NCI-H2029 treated with DMSO at 0.1 percent for 48 hours (cell line): ENCODE results near the gene MFSD12.

Source experiments
- DNase-seq: peaks from one replicate; lab custom pipeline; 2025; lab: John Stamatoyannopoulos, UW

The MFSD12 gene

DNA sequence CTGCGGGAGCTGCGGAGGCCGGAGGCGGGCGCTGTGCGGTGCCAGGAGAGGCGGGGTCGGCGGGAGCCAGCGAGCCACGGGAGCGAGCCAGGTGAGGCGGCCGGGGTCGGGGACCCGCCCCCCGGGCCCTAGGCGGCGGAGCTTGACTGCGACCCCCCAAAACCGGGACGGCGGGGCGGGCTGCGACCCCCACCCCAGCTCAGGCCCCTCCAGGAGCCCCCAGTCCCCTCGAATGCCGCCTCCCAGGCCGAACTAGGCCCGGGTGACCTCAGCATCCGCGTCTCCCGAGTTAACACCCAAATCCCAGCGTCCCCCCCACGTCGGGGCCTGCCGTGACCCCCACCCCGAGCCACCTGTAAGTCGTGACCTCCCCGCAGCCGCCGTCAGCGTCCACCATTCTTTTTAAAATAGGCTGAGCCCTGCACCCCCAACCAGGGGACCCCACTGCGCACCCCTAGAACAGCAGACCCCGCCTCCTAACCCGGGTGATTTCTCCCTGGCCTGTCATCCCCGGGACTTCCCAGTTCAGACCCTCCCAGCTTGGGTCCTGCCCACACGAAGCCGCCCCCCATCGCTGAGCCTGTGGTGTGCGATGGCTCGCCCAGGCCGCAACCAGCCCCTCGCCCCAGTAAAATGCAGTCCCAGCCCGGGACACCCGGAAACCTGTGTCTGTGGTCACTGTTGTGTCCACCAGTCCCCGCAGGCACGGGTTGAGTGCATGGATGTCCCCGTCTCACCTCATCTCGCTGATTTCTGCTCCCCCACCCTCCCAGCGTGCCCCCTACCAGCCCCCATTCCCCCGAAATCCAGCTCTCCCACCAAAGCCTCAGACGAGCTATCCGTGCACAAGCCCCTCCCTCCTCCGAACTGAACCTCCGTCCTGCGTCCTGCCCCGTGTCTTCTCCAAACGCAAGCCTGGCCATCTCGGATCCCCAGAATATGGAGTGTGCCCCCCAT lies 50.7 kb downstream of the MFSD12 start:
- DNase-seq, result no peak

DNA sequence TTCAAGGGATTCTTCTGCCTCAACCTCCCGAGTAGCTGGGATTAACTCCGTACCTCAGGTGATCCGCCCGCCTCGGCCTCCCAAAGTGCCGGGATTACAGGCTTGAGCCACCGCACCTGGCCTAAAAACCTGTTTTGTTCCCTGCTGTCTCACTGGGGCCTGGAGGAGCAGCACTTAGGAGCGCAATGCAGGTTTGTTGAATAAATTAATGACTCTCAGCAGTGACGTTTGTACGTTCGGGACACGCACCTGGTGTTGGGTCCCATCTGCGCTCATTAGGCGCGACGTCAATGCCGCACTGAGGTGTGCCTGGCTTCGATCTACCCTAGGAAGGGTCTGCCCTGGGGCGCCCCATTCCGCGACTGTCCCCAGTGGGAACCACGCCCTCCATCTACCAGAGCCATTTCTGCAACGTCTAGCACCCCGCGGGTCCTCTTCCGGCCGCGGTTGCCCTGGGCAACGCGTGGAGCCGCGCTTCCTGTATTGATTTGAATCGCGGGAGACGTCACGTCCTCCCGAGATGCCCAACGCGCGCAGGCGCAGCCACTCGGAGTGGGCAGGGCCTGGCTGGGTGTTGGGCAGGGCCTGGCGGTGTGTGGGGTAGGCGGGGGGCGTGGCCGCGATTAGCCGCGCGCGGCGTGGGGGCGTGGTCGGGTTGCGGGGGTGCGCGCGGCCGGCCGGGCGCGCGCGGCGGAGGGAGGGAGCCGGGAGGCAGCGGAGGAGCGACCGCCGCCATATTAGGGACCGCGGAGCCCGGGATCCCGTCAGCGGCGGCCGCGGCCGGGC lies 51.6 kb downstream of the MFSD12 start, which contains the start of gene FZR1:
Gene FZR1 (plus strand): TSS at position 714 of the 786 bp plus-strand sequence. CDS start 16,679 bp downstream, outside the sequence.
- peak; percentile 86 for DNase-seq

DNA sequence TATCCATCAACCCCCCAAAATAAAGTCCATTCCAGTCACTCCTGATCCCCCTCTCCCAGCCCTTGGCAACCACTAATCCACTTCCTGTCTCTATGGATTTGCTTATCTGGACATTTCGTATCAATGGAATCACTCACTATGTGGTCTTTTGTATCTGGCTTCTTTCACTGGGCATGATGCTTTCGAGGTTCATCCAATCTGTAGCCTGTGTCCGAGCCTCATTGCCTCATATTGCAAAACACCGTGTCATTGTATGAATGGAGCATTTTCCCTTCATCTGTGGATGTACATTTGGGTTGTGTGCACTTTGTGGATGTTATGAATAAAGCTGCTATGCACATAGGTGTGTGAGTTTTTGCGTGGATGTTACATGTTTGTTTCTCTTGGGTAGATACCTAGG lies 52.7 kb downstream of the MFSD12 start:
- DNase-seq, result no peak

DNA sequence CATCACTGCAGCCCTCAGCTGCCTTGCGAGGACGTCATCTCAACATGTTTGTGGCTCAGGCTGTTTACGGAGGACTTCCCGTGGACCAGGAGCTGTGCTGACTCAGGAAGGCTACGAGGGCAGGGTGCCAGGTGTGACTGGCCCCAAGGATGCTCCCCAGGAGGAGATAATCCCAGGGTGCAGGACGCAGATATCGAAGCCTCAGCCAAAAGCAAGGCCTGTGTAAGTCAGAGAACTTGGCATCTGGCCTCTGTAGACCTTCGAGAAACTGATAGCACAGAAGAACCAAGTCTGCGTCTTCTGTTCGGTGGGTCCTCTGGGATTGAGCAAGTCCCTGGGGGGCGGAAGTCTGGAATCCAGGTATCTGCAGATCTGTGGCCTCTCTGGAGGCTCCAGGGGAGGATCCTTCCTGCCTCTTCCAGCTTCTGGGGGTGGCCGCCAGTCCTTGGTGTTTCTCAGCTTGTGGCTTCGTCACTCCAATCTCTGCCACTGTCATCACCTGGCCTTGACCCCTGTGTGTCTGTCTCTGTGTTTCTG lies 54.3 kb downstream of the MFSD12 start:
- no peak for DNase-seq

DNA sequence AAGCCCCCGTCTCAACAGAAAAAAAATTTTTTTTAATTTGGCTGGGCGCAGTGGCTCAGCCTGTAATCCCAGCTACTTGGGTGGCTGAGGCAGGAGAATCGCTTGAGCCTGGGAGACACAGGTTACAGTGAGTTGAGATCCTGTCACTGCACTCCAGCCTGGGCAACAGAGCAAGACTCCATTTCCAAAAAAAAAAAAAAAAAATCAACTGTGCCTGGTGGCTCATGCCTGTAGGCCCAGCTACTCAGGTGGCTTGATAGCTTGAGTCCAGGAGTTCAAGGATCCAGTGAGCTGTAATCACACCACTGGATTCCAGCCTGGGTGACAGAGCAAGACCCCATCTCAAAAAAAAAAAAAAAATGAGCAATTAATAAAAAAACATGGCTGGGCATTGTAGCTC lies 55.6 kb downstream of the MFSD12 start:
- DNase-seq, result no peak

DNA sequence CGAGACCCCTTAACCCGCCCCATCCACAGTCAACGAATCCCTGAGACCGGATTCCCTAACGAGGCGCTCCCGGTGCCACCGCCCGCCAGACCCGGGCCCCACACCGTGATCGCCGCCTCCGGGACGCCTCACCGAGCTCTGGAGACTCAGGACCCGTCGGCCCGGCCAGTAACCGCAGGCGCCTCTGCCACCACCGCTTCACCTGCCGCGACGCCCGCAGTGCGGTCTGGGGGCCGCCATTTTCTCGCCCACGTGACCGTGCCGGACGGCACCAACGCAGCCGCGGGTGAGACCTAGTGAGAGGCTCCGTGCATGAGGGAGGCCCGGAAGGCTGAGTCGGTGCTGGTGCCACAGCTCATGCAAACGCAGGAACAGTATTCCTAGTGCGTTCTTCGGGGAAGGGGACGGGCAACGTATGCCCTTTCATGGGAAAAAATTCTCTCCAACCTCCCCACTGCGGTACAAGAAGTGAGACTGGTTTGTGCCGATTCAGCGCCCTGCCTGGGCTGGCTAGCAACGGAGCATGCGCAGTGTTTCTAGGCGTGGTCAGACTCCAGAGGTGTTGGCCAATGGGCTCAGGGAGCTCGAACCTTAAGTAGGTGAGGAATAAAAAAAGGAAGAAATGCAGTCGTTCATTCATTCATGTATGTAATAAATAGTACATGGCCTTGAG lies 56.8 kb downstream of the MFSD12 start, which contains the start of gene DOHH:
Gene DOHH (minus strand): TSS at position 246 of the 673 bp plus-strand sequence. CDS start 3,860 bp downstream, outside the sequence.
- DNase-seq, result peak; percentile 98

DNA sequence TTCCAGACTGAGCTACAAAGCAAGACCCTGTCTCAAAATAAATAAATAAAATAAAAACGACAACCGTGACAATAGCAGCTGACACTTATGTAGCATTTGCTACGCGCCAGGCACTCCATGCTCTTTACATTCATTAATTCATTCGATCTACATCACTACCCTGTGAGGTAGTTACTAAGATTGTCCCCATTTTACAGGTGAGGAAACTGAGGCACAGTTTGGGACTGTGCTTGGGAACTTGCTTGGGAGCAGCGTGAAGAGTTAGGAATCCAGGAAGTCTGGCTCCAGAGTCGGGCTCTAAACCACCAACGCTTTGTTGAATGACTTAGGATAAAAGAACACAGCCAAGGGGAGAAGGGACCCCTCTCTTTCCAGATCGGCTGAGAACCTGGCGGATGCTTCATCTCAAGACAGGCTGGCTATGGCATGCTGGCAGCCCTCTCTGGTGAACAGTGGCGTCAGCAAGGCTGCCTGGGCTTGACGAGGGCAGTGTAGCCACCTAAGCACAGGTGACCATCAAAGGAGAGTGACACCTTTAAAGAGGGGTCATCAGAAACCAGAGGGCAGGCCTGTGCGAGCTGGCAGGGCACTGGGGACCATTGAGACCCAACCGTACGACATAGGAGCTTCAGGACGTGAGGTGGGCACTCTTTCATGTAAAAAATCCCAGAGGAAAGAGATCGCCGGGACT lies 57.5 kb downstream of the MFSD12 start:
- DNase-seq, result no peak

DNA sequence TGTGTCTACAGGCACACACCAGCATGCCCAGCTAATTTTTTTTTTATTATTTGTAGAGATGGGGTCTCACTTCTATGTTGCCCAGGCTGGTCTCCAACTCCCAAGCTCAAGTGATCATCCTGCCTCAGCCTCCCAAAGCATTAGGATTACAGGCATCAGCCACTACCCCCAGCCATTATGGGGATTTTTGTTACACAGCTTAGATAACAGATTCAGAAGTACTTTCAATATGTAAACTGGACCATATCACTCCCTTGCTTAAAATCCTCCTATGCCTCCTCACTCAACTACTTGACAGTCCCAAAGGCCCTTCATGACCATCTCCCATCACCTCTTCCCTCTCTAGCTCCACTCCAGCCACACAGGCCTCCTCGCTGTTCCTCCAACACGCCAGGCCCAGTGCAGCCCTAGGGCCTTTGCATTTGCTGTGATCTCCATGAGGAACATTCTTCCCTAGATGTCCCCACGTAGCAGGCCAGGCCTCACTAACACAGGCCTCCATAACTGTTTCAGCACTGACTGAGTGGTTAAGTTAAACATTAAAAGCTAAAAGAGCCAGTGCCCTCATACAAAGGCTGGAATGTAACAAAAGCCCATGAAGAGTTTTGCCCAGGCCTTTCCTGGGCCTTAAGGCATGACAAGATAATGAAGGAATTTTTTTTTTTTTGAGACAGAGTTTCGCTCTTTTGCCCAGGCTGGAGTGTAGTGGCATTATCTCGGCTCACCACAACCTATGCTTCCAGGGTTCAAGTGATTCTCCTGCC lies 59.4 kb downstream of the MFSD12 start:
- DNase-seq, result no peak

DNA sequence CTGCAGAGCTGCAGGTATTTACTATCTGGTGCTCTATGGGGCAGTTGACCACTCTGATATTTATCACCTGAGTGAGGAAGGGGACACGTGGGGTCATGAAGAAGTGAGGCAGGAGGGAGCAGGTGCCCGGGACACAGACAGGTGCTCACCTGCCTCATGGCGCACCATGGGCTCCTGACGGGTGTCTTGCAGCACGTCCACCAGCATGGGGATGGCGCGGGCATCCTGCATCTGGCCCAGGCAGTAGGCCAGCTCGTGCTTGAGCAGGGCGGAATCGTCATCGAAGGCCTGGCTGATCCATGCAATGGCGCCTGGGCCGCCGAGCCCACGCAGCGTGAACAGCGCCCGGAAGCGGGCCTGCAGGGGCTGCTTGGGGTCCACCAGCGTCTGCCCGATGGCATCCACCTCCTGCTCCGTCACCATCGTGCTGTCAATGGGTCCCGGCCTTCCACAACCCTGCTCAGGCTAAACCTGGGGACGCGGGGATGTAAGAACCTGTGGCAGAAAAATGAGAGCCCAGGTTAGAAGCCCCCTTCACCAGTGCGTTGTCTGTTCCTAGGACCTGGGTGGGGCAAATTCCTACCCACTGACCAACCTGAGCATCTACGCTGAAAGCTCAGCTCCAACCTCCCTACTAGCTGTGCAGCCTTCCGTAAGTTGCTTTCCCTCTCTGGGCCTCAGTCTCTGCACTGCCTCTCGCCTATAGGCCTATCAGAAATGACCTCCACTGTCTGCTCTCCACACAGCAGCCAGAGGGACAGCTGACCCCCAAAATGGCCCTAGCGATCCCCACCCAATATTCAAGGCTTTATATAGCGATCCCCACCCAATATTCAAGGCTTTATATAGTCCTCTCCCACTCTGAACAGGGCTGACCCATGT lies 60.8 kb downstream of the MFSD12 start:
- no peak for DNase-seq

DNA sequence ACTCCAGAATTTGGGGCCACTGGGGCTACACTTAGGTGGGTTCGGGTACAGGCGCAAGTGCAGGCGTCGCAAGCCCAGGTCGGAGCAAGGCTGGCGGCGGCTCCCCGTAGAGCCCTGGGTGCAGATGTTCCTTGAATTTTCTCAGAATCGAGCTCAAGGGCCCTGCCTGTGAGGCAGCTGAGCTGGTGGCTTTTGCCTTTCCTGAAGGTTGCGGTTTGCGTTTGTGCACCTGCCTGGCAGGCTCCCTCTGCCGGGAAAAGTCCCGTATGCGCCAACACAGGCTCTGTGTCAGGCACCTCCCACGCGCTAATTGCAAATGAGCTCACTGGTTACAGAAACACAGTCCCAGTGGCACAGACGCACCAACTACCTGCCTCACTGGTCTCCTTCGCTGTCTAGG lies 62.8 kb downstream of the MFSD12 start:
- DNase-seq, result no peak
